ENCODE data around the gene OPCML.
"Not testable (repeated sequence)": the region's sequence is repeated elsewhere in the genome, so short reads cannot be mapped to it uniquely, and the experiment has no call there.

The OPCML gene

DNA sequence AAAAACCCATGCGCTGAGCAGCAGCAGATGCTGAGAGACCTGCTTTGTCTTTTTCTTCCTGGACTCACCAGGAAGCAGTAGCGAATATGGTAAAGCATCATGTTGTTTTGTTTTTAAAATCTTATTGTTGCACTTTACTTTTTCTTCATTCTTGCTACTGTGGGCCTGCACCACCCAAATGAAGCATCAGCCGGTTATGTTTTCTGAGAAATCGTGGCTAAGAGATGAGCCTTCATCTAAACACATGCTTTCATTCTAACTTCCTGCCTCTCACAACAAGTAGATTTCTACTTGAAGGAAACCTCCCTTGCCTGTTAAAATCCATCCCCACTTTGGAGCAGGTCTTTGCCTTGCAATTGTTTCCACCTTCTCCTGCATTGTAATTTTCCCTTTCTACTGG is 1136.0 kb downstream of the OPCML start:
- Histone ChIP-seq H3K9ac (ENCODE audit: low read depth, low read length) (no peak overlapping the region), H3K9me3 (ENCODE audit: control insufficient read depth, insufficient read depth, low read length) (no peaks in the 10 kb centered on the region), H3K36me3 (ENCODE audit: insufficient read depth, low read length) (no peaks in the 10 kb centered on the region), H3K4me1 (ENCODE audit: insufficient read depth, low read length) (no peaks in the 10 kb centered on the region)

DNA sequence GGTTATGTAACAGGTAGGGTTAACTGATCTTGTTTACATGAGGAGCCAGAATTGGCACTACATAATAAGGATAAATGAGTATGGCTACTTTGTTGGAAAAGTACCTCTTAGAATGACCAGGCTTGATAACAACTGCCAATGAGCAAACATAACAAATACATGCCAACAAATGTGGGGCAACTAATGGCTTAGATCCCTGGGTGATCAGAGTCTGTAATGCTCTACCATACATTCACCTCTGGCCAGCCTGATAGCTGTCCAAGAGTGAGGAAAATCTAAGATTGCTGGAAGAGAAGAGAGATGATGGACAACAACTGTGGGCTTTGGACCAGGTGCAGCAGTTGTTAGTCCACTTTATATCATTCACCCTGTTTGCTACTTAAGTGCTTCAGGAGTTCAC is 1136.9 kb downstream of the OPCML start:
- no peaks in the 10 kb centered on the region for H3K9me3 ChIP-seq (ENCODE audit: control insufficient read depth, insufficient read depth, low read length)
- H3K36me3 ChIP-seq (ENCODE audit: insufficient read depth, low read length) = no peaks in the 10 kb centered on the region
- H3K9ac ChIP-seq (ENCODE audit: low read depth, low read length) = no peak overlapping the region
- no peaks in the 10 kb centered on the region for H3K4me1 ChIP-seq (ENCODE audit: insufficient read depth, low read length)

DNA sequence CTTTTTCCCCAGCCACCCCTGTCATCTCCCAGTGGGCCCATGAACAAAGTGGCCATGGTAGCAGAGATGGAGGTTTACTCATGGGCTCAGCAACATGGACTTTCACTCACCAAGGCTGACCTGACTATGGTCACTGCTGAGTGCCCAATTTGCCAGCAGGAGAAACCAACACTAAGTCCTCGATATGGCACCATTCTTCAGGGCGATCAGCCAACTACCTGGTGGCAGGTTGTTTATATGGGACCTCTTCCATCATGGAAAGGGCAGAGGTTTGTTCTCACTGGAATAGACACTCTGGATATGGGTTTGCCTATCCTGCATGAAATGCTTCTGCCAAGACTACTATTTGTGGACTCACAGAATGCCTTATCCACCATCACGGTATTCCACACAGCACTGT is 1152.8 kb downstream of the OPCML start:
- H3K4me1 ChIP-seq (ENCODE audit: insufficient read depth, low read length) = no peaks in the 10 kb centered on the region
- no peak overlapping the region for H3K9ac ChIP-seq (ENCODE audit: low read depth, low read length)
- no peaks in the 10 kb centered on the region for H3K9me3 ChIP-seq (ENCODE audit: control insufficient read depth, insufficient read depth, low read length)
- no peaks in the 10 kb centered on the region for H3K36me3 ChIP-seq (ENCODE audit: insufficient read depth, low read length)

DNA sequence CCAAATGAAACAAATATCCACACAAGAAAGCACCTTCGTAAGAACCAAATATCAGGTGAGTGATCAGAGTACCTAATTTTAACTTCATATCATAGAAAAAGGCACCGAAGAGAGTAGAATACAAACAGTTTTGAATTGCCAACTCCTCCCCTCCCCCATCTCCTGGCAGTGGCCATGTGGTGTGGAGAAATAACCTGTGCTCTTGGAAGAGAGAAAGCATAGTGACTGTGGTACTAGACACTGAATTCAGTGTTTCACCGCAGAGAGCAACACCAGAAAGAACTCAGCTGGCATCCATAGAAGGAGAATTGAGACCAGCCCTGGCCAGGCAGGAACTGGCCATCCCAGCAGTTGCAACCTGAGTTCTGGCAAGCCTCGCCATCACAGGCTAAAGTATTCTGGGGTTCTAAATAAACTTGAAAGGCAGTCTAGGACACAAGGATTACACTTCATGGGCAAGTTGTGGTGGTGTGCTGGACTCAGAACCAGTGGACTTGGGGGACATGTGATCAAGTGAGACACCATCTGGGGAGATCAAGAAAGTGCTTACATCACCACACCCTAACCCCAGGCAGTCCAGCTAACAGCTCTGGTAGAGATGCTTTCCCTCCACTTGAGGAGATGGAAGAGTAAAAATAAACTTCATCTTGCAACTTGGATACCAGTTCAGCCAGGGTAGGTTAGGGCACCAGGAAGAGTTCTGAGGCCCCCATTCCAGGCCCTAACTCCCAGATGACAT is 1158.7 kb downstream of the OPCML start:
- Histone ChIP-seq H3K4me1 (ENCODE audit: insufficient read depth, low read length) (no peaks in the 10 kb centered on the region), H3K9me3 (ENCODE audit: control insufficient read depth, insufficient read depth, low read length) (no peaks in the 10 kb centered on the region), H3K36me3 (ENCODE audit: insufficient read depth, low read length) (no peaks in the 10 kb centered on the region), H3K9ac (ENCODE audit: low read depth, low read length) (no peak overlapping the region)

DNA sequence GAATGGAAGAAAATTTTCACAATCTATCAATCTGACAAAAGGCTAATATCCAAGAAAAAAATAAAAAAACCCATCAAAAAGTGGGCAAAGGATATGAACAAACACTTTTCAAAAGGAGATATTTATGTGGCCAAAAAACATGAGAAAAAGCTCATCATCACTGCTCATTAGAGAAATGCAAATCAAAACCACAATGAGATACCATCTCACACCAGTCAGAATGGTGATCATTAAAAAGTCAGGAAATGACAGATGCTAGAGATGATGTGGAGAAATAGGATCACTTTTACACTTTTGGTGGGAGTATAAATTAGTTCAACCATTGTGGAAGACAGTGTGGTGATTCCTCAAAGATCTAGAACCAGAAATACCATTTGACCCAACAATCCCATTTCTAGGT is 1162.2 kb downstream of the OPCML start:
- H3K9ac ChIP-seq (ENCODE audit: low read depth, low read length); H3K36me3 ChIP-seq (ENCODE audit: insufficient read depth, low read length); H3K9me3 ChIP-seq (ENCODE audit: control insufficient read depth, insufficient read depth, low read length); H3K4me1 ChIP-seq (ENCODE audit: insufficient read depth, low read length): not testable (repeated sequence)

DNA sequence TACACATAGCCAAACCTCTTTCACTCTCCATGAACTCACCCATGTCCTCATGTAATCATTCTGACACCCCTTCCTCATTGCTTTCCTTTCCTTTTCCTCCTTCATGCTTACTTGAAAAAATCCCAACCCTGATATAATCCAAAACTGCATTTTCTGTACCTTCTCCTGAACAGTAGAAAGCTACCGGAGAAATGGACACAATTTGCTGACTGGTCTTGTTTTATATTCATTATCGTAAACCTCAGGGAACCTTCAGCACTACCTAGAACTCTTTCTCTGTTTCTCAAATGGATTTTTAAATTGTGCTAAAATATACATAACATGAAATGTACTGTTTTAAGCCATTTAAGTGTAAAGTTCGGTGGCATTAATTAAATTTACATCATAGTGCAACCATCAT is 1165.0 kb downstream of the OPCML start:
- no peak overlapping the region for H3K9ac ChIP-seq (ENCODE audit: low read depth, low read length)
- no peaks in the 10 kb centered on the region for H3K9me3 ChIP-seq (ENCODE audit: control insufficient read depth, insufficient read depth, low read length)
- H3K36me3 ChIP-seq (ENCODE audit: insufficient read depth, low read length) = no peaks in the 10 kb centered on the region
- no peaks in the 10 kb centered on the region for H3K4me1 ChIP-seq (ENCODE audit: insufficient read depth, low read length)

DNA sequence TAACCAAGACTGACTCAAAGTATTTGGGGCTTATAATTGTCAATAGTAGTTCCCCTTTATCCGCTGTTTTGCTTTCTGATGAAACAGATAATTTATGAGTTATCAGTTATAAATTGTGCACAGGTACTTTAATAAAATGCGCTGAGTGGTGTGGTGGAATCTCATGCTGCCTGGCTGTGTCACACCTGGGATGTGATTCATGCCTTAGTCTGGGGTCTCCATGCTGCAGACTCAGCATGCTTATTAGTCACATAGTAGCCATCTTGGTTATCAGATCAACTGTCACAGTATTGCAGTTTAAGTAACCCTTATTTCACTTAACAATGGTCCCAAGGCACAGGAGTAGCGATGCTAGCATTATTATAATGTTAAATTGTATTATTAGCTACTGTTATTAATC is 1166.7 kb downstream of the OPCML start:
- H3K36me3 ChIP-seq (ENCODE audit: insufficient read depth, low read length) = no peaks in the 10 kb centered on the region
- H3K9me3 ChIP-seq (ENCODE audit: control insufficient read depth, insufficient read depth, low read length) = no peaks in the 10 kb centered on the region
- no peaks in the 10 kb centered on the region for H3K4me1 ChIP-seq (ENCODE audit: insufficient read depth, low read length)
- H3K9ac ChIP-seq (ENCODE audit: low read depth, low read length) = no peak overlapping the region
